Stimulated activated CD4-positive, alpha-beta T cell treated with anti-CD3 and anti-CD28 coated beads, Interleukin-4, amount 100 ng/mL, for 24 hours (primary cell): Measurements from ENCODE around the gene SLC28A1.
A peak's percentile ranks its signal among the peaks of the same experiment; 100 is the strongest.
"Not testable (repeated sequence)": the region's sequence is repeated elsewhere in the genome, so short reads cannot be mapped to it uniquely, and the experiment has no call there.

ENCODE experiments used
- DNase-seq: peaks from one replicate; pipeline ENCODE4 v3.0.0-alpha.2; 2020

SLC28A1 gene

DNA sequence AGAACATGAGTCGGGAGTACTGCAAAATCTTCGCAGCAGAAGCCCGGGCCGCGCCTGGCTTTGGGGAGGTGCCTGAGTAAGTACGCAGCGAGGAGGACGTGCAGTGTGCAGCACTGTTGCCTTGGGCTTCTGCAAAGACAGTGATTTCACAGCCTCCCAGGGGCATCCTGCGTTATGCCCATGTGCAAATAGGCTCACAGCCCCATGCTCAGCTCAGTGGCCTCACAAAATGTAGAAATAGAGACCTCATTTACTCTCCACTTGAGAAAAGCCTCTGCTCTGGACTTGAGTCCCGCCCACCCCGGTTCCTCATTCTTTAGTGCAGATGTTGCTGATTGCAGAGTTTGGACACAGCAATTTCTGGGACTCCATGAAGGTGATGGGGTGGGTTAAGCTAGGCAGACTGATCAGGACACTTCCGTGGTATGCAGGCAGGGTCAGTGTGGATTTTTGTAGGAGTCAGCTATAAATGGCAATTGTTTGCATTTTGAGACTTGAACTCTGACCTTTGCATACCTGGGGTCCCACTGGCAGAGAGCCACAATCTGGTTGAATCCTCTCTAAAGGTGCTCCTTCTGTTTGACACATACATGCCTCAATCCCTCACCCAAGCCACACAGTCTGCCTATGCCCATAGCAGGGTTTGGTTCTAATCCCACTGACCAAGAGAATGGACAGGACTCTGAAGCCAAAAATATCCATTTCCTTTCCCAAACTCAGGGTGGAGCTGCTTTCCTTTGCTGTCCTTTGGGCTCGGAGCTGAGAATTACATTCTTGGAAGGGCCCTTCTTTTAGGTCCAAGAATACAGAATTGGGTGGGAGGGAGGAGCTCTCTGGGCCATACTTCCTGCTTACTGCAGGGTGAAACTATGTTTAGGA is 20.7 kb upstream of the SLC28A1 start:
- no peak for DNase-seq

DNA sequence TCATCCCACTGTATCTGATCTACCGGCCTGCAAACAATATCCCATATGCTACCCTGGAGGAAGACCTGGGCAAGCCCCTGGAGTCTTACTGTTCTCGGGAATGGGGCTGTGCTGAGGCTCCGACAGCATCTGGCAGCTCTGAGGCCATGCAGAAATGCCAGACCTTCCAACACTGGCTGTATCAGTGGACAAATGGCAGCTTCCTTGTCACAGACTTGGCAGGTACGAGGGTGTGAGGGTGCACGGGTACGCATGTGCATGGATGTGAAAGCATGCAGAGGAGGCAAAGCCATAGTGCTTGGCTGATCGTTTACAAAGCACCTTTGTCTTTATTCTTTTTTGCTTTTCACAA is 20.0 kb upstream of the SLC28A1 start:
- no peak for DNase-seq

DNA sequence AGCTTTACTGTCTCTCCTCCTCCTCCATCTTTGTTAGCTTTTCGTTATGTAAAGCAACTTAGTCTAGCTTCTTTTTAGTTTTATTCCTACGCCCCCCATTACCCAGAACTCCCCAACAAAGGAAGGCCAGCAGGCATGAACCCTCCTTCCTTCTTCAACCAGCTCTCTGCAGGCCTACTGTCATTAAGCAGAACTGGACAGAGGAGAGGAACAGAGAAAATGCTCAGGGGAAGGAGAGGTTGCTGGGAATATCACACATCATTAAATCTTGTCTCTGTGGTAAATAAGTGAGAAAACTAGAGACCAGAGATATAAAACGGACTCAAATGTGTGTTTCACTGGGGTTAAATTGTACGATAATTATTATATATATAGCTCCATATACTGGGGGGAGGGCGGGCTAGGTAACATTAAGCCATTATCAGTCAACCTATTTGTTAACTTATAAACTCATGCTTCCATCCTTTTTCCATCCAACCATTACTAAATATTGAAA is 19.3 kb upstream of the SLC28A1 start:
- DNase-seq: no peak

DNA sequence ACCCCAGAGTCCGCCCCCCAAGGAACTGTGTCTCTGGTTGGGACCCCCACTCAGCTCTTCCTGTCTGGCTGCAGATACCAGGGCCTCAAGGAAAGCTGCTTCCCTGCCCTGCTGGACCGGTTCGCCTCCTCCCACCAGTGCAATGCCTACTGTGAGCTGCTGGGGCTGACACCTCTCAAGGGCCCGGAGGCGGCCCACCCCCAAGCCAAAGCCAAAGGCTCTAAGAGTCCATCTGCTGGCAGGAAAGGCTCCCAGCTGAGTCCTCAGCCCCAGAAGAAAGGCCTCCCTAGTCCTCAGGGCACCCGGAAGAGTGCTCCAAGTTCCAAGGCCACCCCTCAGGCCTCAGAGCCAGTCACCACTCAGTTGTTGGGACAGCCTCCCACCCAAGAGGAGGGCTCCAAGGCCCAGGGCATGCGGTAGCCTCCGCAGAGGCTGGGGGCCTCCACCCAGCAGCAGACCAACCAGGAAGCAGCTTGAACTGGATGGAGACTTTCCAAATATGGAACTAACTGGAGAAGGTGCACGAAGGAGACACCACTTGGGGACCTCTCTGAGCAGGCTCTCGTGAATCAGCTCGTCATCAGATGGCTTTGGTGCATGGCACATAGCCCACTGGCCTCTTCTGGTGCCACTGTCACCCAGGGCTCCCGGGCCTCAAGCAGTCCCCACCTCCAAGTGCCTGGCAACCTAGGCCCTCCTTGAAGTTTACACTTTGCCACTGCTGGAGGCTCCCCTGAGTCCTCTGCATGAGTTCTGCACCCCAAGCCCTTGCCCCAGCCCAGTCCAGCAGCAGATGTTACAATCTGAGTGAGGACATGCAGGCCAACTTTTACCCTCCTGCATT is 16.2 kb upstream of the SLC28A1 start:
- no peak for DNase-seq

DNA sequence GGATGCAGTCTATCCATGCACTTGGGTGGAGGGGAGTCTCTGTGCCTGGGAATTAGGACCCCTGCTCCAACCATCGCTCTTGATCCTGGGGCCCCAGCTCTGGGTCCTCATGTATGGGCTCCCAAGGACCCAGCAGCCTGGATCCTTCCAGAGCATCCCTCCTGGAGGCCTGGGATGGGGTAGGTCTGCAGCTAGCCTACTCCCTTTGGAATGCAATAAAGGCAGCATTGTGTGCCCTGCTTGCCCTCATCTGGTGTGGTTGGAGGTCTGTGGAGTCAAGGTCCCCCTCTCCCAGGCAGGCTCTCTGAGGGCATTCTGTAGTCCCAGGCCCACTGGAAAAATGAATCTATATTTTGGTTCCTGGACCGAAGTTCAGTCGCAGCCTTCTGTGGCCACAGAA is 15.0 kb upstream of the SLC28A1 start:
- DNase-seq: no peak

DNA sequence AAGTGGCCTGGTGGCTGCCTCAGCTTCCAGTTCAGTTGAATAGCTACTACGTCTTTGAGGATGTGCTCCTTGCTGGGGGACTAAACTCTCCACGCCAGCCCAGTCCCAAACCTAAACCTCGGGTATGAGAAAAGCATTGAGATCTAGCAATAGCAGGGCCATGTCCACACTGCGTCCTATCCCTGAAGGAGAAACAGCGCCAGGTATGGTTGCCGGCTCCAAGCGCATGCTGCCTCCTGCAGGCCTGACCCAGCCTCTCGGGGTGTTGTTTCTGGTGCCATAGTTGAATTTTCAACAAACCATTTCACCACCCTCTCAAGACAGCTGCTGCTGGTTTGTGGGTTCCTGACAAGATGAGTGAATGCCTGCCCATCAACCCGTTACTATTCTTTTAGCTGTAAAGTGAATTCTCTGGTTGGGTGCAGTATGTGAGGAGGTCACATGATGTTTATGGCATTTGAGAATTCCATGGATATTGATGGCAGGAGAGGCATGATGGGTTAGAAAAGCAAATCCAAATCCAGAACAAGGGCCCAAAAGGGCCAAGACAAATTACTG is 13.0 kb upstream of the SLC28A1 start:
- DNase-seq: no peak

DNA sequence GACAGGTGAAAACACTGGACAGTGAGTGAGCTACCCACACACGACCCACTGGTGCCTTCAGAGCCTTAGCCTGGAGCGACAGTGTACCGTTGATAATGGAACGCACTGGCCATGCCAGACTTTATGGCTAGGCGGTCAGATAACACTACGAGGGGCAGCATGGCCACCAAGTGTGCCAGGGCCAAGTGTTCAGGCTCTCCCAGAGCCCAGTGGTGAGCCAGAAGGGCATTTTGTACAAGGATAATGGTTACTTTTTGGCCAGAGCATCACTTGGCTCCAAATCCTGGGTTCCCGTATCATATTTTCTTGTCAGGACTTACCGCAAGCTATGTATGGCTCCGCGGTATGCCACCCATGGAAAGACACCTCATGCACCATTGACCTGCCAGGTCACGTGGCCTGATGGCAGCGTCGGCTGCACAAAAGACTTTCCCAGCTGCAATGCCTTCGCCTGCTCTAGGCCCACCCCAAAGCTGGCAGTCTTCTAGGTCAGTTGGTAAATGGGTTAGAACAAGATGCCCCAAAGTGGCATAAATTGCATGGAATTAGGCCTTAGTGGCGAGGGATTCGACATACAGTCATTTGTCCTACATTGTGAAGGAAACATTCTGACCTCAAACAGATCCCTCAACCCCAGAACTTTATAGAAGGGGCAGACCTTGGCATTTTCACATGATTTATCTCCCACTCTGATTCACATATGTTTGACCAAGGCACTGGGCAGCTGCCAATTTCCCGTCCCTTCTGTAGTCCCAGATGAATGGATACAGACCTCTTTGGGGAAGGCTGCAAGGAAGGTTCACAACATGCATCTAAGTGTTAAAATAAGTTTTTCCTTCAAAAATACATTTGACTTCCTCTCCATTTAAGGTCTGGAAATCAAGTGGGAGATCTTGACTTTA is 12.2 kb upstream of the SLC28A1 start:
- DNase-seq: no peak

DNA sequence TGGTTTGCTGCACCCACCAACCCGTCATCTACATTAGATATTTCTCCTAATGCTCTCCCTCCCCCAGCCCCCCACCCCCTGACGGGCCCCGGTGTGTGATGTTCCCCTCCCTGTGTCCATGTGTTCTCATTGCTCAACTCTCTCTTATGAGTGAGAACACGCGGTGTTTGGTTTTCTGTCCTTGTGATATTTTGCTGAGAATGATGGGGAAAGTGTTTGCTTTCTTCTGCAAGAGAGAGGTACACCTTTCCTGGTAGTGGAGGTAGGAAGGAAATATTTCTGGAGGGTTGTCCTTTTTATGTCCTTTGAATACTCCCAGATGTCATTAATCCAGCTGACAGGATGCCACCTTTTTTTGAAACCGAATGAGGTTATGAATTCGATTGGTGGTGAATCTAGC is 10.5 kb upstream of the SLC28A1 start:
- no peak for DNase-seq

DNA sequence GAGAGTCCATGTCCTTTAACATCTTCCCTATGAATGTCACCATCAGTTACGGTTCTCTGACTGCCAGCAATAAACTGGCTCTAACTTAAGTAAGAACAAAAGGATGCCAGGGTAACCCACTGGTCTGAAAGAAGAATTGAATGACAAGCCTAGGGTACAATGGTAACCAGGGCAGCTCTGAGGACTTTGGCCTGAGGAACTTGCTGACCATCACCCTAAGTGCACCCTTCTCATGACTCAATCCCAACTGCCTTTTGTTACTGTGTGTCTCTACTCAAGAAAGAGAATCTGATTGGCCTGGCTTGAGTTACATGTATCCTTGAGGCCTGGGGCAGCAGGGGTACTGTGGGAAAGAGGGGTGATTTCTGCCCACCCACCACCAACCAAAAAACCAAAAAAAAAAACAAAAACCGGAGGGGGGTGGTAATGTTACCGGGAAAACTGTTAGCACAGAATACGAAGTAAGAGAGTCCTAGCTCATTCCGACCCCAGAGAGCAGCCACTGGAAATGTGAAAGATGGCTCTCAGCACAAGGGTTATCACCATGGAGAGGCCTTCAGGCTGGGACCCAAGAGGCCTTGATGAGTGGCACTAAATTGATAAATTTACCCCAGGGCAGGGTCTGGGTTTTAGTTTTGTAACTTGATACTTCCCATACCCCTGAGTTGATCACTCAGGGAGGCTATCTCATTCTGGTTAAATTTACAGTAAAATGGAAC is 9.3 kb upstream of the SLC28A1 start:
- DNase-seq: no peak

DNA sequence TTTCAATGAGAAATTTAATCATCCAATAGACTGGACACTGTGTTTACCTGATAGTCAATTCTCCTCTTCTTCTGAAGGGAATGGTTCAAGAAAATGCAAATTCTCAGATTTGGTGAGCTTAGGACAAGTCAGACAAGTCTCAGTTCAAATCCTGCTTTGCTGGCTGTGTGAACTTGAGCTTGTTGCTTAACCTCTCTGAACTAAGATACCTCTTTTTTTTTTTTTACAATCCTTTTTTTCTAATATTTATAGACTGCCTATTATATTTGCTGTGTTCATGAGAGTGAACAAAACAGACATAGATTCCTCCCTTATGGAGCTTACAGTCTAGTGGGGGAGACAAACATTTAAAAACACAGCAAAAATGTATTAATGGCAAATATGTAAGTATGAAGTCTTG is 8.2 kb upstream of the SLC28A1 start:
- DNase-seq: no peak

DNA sequence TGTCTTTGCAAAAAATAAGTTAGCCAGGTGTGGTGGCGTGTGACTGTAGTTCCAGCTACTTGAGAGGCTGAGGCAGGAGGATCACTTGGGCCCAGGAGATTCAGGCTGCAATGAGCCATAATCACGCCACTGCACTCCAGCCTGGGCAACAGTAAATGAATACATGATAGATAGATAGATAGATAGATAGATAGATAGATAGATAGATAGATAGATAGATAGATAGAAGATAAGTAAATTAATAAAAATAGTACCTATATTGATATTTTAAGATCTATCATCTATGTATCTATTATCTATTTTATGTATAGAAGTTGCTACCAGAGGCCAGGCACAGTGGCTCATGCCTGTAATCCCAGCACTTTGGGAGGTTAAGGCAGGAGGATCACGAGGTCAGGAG is 6.8 kb upstream of the SLC28A1 start:
- not testable (repeated sequence) for DNase-seq

DNA sequence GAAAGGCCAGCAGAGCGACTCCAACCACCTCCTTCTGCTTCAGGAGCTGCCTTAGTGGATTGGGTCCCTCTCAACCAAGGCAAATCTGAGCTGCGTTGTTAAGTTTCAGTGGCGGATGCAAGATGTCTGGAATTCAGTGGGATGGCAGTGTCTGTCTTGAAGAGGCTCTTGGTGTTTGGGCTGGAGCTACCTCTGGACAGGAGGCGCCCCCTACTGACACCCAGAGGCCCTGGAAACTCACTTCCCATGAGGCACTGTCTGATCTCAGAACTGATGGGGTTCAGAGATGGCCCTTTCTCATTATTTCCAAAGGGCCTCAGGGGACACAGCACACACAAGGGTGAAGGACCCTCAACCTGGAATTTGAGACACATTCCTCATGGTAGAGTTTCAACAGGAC is 6.0 kb upstream of the SLC28A1 start:
- peak; percentile 63 for DNase-seq

DNA sequence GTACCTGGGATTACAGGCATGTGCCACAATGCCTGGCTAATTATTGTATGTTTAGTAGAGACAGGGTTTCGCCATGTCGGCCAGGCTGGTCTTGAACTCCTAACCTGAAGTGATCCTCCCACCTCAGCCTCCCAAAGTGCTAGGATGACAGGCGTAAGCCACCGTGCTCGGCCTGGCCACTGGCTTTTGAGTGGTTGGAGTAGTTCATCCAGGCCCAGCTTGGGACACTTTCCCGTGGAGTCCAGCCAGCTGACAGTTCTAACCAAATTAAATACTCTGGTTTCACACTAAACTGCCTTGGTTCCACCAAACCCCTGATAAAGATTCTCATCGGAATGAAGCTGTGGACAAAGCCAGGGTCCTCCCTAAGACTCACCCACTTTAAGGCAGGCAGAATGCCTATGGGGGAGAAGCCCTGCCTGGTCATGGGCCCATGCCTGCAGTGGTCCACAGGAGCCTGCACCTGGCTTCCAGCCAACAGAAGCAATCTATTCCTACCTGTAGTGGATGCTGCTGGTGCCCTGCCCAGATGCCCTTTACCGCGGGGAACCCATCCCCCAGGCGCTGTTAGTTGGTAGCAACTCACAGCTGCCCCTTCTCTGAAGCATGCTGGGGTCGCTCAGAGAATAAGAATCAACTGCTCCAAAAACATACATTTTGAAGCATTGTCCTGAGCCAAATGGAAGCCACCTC is 5.2 kb upstream of the SLC28A1 start:
- DNase-seq: no peak

DNA sequence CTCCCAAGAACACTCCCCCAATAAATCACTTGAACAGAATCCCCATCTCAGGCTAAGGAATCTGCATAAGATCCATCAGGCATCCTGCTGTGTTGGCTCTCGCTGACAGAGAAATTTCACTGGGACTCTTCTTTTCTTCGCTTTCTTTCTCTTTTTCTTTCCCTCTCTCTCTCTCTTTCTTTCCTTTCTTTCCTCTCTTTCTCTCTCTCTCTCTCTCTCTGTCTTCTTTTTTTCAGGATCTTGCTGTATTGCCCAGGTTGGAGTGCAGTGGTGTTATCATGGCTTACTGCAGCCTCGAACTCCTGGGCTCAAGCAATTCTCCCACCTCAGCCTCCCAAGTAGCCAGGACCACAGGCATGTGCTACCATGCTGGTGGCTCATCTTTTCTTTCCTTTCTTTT is 4.5 kb upstream of the SLC28A1 start:
- no peak for DNase-seq

DNA sequence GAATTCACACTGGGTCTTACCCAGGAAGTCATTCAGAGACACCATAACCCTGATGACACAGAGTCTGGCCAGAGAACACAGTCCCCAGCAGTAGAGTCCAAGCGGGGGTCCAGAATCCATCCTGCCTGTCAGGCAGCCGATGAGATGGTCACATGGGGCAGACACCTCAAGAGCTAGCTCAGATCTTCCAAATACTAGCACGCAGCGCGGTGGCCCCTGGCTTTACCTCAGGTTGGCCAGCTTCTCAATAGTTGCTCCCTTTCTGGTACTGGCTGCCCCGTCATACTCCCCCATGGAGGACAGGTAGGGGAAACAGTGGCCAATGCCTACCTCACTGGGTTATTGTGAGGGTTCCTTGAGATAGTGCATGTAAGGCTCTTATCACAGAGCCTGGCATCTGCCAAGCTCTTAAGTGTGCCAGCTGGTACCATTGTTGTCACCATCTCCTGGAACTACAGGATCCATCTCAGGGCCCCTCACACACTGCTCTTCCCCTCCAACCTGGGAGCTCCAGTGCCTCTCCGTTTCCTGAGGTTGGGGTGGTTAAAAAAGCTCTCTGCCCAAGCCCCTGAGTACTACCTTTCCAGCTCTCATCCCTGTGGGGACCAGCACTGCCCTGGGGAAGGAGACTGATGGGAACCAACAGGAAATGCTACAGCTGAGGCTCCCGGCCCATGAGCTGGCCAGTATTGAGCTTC is 3.5 kb upstream of the SLC28A1 start:
- no peak for DNase-seq

DNA sequence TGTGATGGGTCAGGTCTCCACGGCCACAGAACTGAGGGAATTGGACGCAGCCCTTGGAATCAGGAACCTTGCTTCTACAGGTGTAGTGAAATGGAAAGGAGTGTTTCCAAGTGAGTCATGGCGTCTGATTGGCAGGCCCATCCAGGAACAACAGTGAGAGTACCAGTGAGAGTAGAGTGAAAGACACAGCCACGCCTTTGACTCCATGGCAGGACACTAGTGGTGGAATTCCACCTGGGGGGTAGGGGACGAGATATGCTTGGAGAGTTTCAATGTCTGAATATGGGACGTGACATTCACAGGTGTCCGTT is 3.0 kb upstream of the SLC28A1 start:
- no peak for DNase-seq

DNA sequence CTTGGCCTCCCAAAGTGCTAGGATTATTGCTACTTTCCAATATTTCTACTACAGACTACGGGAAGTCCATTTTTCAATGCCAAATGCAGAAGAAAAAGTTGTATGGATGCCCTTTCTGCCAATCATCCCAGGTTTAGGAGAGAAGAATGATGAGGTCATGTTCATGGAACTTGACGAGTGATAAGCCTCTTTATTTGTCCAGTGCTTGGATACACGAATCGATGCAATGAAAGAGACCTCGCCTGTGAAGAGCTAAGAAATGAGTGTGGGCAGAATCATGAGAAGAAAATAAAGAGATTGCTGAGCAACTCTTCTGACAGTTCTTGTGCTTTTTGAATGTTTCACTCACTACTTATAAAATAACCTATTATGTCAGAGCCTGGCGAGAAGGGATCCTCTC is 996 bp upstream of the SLC28A1 start:
- no peak for DNase-seq

DNA sequence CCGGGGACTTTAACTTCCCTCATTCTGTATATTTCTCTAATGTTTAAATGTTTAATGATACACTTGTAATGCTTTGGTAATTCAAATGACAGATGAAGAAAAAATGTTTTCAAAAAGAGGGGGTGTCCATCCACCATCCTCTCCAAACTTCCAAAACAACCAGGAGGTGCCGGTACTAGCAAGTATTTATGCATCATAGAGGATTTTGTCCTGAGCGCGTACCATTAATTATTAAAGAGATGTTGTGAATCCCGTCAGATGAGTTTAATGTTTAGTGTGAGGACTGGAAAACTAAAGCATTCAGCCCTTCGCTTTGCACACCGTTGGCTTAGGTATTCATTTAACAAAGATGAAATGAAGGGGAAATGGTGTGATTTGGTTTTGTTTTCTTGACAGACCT is 1.3 kb downstream of the SLC28A1 start:
- no peak for DNase-seq

DNA sequence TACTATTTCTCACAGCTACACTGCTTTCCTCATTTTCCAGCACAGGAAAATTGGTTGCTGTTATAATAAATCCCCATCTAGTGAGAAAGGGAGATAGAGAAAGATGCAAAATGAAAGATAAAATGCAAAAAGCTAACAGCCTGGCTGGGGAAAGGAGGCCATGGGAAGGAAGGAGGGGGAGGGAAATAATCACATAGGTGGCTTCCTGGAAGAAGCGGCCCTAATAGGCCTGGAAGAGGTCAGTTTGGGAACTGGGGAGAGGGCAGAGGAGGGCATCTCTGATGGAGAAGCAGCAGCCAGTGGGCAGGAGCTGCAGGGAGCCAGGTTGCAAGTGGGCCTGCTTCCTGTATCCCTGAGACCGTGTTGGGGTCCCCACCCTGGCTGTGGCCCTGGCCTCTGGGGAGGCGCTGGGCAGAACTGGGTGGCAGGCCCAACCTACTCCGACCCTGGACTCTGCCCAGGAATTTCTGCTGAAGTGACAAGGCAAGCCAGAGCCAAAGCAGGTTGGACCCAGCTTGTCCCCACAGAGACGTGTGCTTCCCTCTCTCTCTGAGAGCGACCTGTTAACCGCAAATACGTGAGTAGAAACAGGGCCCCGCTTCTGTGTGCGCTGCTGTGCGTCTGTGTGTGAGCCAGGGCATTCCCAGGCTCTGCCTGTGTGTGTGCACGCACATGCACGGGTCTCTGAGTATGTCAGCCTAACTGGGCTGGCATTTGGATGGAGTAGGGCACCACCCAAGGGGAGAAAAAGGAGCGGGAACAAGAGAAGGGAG is 1.9 kb downstream of the SLC28A1 start:
- no peak for DNase-seq

DNA sequence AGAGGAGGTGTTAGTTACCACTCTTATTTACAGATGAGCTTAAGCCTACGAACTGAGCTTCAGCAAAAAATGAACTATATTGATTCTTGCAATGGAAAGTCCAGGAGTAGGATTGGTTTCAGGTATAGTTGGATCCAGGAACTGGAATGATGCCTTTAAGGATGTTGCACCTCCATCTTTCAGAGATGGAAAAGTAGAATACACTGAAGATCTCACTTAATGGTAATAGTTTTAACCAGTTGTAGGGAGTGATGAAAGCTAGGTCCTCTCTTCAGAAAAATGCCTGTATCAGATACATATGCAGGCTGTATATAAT is 2.5 kb downstream of the SLC28A1 start:
- DNase-seq: no peak
